K562 (cell line): ENCODE results near the gene PRR30. TPM values are rescaled to one million over a fixed set of nuclear protein-coding genes. Genes with fewer than 3 reads are reported as not detected.

Experiments
- NFE2 ChIP-seq: IDR thresholded peaks from 2 replicates; pipeline ENCODE4 v1.6.1; 2014; ENCODE audit warnings: antibody characterized with exemption, low read depth
- polyA plus RNA-seq, 8 experiments: library from polyadenylated mRNA; depleted of rRNA in 4 of 8; stranded (reverse) in 5 of 8; unstranded in 3 of 8; fragments of >200 nt; fragmentation: Nextera tagmentation in 2 of 8; fragmentation: Illumina TruSeq in 1 of 8; extraction: Ambion mirVana in 2 of 8; extraction: Trizol in 1 of 8; gene quantifications; 2 replicates each; pipeline versions ENCODE4 v1.2.1 to v1.2.3, GENCODE V29; 2011 to 2014; ENCODE audit warnings: inconsistent platforms in 1 of 8, missing spikeins in 1 of 8
- total RNA-seq, 7 experiments: library from RNA; depleted of rRNA in 6 of 7; stranded (reverse); fragments of >200 nt in 6 of 7; fragmentation: Illumina TruSeq in 2 of 7; extraction: Trizol in 2 of 7; gene quantifications; 2 replicates each; pipeline versions ENCODE4 v1.2.1 to v1.2.3, GENCODE V29; 2011 to 2021; ENCODE audit warnings: low replicate concordance in 1 of 7
- TF ChIP-seq, protein P1 (sequence below), 2 experiments: fragments of 450-650 bp; IDR thresholded peaks; 2 replicates each; pipeline ENCODE4 v1.6.1; 2016; ENCODE audit warnings: mild to moderate bottlenecking in 2 of 2, borderline replicate concordance in 1 of 2, low read depth in 1 of 2, moderate library complexity in 1 of 2
- TF ChIP-seq, protein P2 (sequence below): sonication (generic); formaldehyde crosslinking; IDR thresholded peaks from 2 replicates; pipeline ENCODE4 v1.9.0; 2022; ENCODE audit warnings: mild to moderate bottlenecking, missing genetic modification reagents

The PRR30 gene
- total and polyA plus RNA-seq, 9 of the 15 experiments (the other 6 are each of a cell fraction or from before 2014, with no cell fraction given): not detected

DNA sequence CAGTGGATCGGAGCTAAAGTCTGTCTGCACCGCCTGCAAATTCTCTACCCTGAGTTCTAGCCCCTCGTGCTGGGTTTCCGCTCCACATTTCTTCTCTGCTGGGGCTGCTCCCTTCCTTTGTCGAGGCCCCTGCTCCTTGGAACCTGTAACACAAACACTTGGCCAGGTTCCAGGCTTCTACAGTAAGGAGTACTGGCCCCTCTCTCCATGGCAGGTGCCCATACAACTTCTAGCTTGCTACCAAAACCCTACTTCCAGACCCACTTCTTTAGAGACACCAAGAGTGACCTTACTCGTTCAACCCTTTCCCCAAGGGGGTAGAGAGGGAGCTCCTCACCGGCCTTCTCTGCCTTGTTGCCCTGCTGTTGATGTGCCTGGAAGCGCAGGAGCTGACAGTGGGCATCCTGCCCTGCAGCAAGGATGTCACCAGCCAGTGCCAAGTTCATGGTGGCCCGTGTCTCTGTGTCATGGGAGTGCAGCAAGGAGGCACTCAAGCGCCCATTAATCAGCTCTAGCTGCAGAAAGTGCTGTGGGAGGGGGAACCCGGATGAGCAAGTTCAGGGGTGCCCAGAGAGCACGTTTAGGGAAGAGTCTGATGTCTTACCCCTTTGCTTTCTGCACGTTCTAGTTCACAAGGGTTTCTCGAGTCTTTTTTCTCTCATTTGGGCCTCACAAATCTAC lies 5.9 kb downstream of the PRR30 start (continued):
- TF ChIP-seq, protein P1, sequence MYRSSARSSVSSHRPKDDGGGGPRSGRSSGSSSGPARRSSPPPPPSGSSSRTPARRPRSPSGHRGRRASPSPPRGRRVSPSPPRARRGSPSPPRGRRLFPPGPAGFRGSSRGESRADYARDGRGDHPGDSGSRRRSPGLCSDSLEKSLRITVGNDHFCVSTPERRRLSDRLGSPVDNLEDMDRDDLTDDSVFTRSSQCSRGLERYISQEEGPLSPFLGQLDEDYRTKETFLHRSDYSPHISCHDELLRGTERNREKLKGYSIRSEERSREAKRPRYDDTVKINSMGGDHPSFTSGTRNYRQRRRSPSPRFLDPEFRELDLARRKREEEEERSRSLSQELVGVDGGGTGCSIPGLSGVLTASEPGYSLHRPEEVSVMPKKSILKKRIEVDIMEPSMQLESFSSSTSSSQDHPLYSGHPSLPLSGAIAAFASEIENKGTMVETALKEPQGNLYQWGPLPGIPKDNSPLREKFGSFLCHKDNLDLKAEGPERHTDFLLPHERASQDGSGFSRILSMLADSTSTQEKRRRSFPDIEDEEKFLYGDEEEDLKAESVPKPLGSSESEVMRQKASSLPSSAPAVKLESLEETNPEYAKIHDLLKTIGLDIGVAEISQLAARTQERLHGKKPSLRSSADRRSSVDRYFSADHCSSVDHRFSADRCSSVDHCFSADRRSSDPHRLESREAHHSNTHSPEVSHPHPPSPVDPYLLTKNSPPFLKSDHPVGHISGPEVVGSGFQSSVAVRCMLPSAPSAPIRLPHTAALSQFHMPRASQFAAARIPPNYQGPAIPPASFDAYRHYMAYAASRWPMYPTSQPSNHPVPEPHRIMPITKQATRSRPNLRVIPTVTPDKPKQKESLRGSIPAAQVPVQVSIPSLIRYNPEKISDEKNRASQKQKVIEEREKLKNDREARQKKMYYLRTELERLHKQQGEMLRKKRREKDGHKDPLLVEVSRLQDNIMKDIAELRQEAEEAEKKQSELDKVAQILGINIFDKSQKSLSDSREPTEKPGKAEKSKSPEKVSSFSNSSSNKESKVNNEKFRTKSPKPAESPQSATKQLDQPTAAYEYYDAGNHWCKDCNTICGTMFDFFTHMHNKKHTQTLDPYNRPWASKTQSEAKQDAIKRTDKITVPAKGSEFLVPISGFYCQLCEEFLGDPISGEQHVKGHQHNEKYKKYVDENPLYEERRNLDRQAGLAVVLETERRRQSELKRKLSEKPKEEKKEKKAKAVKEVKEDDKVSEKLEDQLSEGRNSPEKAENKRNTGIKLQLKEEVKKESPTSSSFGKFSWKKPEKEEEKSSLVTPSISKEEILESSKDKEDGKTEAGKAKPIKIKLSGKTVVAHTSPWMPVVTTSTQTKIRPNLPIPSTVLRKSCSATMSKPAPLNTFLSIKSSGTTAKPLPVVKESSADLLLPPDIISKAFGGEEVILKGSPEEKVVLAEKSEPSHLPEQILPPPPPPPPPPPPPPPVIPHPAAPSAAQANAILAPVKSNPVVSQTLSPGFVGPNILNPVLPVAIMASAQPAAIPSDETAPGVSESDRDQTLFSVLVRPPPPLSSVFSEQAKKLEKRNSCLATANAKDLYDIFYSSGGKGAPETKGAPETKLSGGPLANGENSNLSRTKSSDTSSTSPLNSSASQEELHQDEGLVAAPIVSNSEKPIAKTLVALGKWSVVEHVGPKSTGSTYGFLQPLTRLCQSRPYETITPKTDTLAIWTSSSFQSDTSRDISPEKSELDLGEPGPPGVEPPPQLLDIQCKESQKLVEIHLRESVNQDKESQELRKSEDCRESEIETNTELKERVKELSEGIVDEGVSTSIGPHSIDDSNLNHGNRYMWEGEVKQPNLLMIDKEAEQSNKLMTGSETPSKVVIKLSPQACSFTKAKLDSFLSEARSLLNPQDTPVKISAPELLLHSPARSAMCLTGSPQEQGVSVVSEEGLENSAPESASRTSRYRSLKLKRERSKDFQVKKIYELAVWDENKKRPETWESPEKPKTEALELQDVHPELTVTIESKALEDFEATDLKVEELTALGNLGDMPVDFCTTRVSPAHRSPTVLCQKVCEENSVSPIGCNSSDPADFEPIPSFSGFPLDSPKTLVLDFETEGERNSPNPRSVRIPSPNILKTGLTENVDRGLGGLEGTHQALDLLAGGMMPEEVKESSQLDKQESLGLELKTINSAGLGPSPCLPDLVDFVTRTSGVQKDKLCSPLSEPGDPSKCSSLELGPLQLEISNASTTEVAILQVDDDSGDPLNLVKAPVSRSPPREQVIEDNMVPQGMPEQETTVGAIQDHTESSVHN (IDR thresholded peaks at IDR 0.05; ENCODE audit: borderline replicate concordance in 1 of 2, low read depth in 1 of 2): no peak
- TF ChIP-seq NFE2: no peak
- TF ChIP-seq, protein P2, sequence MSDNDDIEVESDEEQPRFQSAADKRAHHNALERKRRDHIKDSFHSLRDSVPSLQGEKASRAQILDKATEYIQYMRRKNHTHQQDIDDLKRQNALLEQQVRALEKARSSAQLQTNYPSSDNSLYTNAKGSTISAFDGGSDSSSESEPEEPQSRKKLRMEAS (CRISPR knock-in tag): 0 out of 2 replicates have a peak, but pooled peaks have one; percentile 5
